ENCODE data around the gene C1QTNF2. TPM values are rescaled to one million over a fixed set of nuclear protein-coding genes. Genes with fewer than 3 reads are reported as not detected.

The C1QTNF2 gene
- total and polyA plus RNA-seq, 2 of the 13 experiments (the other 11 are each of a cell fraction or from before 2014, with no cell fraction given) = not detected

DNA sequence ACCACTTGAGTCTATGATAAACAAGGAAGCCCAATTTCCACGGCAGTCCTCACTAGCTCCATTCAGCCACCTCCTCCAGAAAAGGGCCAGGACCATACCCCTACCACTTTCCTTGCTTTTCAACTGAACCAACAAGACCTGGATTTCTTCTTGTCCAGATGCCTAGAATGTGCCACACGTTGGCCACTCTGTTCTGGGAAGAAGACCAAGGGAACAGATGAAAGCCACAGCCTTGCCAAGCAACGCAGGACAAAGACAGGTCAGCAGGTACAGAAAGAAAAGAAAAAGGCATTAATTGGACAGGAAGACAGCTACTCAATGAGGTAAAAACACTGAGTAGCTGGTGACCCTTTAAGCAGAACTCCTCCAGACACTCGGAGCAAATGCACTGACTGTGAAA, 60.3 kb downstream of the C1QTNF2 start (continued):
- TF ChIP-seq, protein P1, sequence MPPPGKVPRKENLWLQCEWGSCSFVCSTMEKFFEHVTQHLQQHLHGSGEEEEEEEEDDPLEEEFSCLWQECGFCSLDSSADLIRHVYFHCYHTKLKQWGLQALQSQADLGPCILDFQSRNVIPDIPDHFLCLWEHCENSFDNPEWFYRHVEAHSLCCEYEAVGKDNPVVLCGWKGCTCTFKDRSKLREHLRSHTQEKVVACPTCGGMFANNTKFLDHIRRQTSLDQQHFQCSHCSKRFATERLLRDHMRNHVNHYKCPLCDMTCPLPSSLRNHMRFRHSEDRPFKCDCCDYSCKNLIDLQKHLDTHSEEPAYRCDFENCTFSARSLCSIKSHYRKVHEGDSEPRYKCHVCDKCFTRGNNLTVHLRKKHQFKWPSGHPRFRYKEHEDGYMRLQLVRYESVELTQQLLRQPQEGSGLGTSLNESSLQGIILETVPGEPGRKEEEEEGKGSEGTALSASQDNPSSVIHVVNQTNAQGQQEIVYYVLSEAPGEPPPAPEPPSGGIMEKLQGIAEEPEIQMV (CRISPR knock-in tag; IDR thresholded peaks at IDR 0.05; ENCODE audit: low read depth) = no peak
- no peak for TF ChIP-seq NR2C2 (CRISPR knock-in tag; IDR thresholded peaks at IDR 0.05; ENCODE audit: borderline replicate concordance)
- TF ChIP-seq ZNF660 (CRISPR knock-in tag; IDR thresholded peaks at IDR 0.05; ENCODE audit: borderline replicate concordance, low read depth) = no peak

DNA sequence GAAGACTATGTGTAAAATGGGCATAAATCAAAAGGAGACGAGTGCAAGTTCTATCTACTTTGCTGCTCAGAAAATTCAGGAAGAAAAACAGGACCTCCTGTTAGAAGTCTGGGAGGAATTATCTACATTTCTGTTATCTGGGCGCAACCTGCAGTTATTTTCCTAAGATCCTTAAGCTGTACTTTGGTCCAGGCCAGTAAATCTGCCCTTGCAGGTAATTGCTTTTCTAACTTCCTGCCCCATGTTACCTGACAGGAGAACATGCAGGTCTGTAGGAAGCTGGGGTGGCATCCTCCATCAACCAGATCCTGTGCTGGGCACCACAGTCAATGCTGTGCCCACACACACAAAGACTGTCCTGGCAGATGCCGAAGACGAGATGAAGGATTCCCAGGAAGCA, 63.7 kb downstream of the C1QTNF2 start:
- intact Hi-C loops (cut with micrococcal nuclease; ENCODE audit: unreplicated experiment) (no loop called here), in situ Hi-C loops (cut with HindIII; ENCODE audit: extremely low pct_ligation_motif_present, low pct_unique_long_range_greater_than_20kb) (no loop called here)
- TF ChIP-seq ZFP1 (CRISPR knock-in tag; IDR thresholded peaks at IDR 0.05) = no peak
- TF ChIP-seq TP53 (CRISPR knock-in tag; conservative IDR thresholded peaks at IDR 0.05) = no peak
- TF ChIP-seq ZNF558 (CRISPR knock-in tag; IDR thresholded peaks at IDR 0.05; ENCODE audit: borderline replicate concordance) = no peak
- TF ChIP-seq CEBPB (IDR thresholded peaks at IDR 0.05; ENCODE audit: borderline replicate concordance, low read depth, low read length) = no peak
- Histone ChIP-seq H3K79me2 (ENCODE audit: insufficient read depth, low read length) (no peaks in the 10 kb centered on the region), H2AFZ (ENCODE audit: low read length) (no peak overlapping the region), H3K4me1 (ENCODE audit: insufficient read depth, low read length) (peaks cover 16% of the 10 kb centered on the region), H4K20me1 (ENCODE audit: insufficient read depth, low read length) (no peaks in the 10 kb centered on the region), H3K4me3 (replicated peaks in 1 of 3; ENCODE audit: insufficient read depth in 1 of 3, low read depth in 2 of 3, low read length in 3 of 3) (no peak overlapping the region), H3K9ac (ENCODE audit: insufficient read depth, low read depth, low read length) (no peak overlapping the region), H3K9me3 (ENCODE audit: low read length) (no peaks in the 10 kb centered on the region), H3K36me3 (replicated peaks in 1 of 2; ENCODE audit: control insufficient read depth in 1 of 2, insufficient read depth in 2 of 2, low read length in 2 of 2) (no peaks in the 10 kb centered on the region), H3K4me2 (ENCODE audit: low read depth, low read length) (no peak overlapping the region), H3K27me3 (ENCODE audit: control insufficient read depth in 1 of 2, insufficient read depth in 2 of 2, low read length in 2 of 2) (no peaks in the 10 kb centered on the region; a peak in 2 of 5 replicates), H3K27ac (ENCODE audit: extremely low read length, insufficient read depth, low read length) (no peak overlapping the region)
- no TSS peak for BruUV-seq (replicated peaks)
- ATAC-seq = no peak
- CTCF ChIA-PET (ENCODE audit: low intra/inter-chr PET ratio, low total read pairs) = no interaction called here
- WGBS (ENCODE audit: low lambda C conversion rate) = 81% methylated on average over 4 of the region's 4 CpGs
- FAIRE-seq = no peak
- no peak for DNase-seq (ENCODE audit: low spot score)
- POLR2A ChIA-PET = no interaction called here
